A673 (cell line): Measurements from ENCODE around the gene CFAP46. TPM values are rescaled to one million over a fixed set of nuclear protein-coding genes. Genes with fewer than 3 reads are reported as not detected.

ENCODE experiments used
- BruUV-seq: library from RNA; stranded (reverse); fragments of 400-500 nt; replicated peaks from 2 replicates; lab custom pipeline; 2021; lab: Mats Ljungman, UMichigan
- CTCF ChIA-PET: fragments of 300-600 bp; sonication (Branson Sonifier 250); formaldehyde crosslinking; loops from one replicate; lab custom pipeline; 2022; ENCODE audit warnings: antibody characterized with exemption; lab: Charles Lee
- POLR2A ChIA-PET: fragments of 300-600 bp; sonication (Branson Sonifier 250); formaldehyde crosslinking; loops from one replicate; lab custom pipeline; 2022; ENCODE audit warnings: antibody characterized with exemption; ENCODE audit not compliant: low non-redundant PET; lab: Charles Lee
- DNase-seq: peaks from one replicate; pipeline ENCODE4 v3.0.0-alpha.2; 2015; ENCODE audit warnings: low spot score
- H3K27ac ChIP-seq: fragments of 200-600 bp; sonication (generic); 2 replicates; pipeline ENCODE4 v1.5.1; 2016; ENCODE audit warnings: mixed run types, low read depth, mild to moderate bottlenecking, mixed read lengths, antibody characterized with exemption, low read length; ENCODE audit not compliant: poor library complexity, severe bottlenecking
- H3K27me3 ChIP-seq: fragments of 200-600 bp; sonication (generic); replicated peaks from 2 replicates; pipeline ENCODE4 v1.6.1; 2017; ENCODE audit warnings: mixed run types, low read depth, mild to moderate bottlenecking, mixed read lengths, antibody characterized with exemption, low read length; ENCODE audit not compliant: insufficient read depth, poor library complexity
- H3K36me3 ChIP-seq: fragments of 200-600 bp; sonication (generic); 2 replicates; pipeline ENCODE4 v1.6.1; 2016; ENCODE audit warnings: mixed run types, mild to moderate bottlenecking, mixed read lengths, antibody characterized with exemption, low read length; ENCODE audit not compliant: insufficient read depth, poor library complexity, severe bottlenecking
- H3K4me1 ChIP-seq: fragments of 200-600 bp; sonication (generic); 2 replicates; pipeline ENCODE4 v1.6.1; 2017; ENCODE audit warnings: mixed run types, mild to moderate bottlenecking, mixed read lengths, antibody characterized with exemption, low read length; ENCODE audit not compliant: insufficient read depth, poor library complexity, severe bottlenecking
- H3K4me3 ChIP-seq: fragments of 200-600 bp; sonication (generic); 2 replicates; pipeline ENCODE4 v1.5.1; 2016; ENCODE audit warnings: low read depth, mixed run types, mild to moderate bottlenecking, mixed read lengths, low read length; ENCODE audit not compliant: poor library complexity, severe bottlenecking
- H3K9me3 ChIP-seq: fragments of 200-600 bp; sonication (generic); 2 replicates; pipeline ENCODE4 v1.6.1; 2016; ENCODE audit warnings: mixed run types, low read depth, mild to moderate bottlenecking, mixed read lengths, antibody characterized with exemption, low read length; ENCODE audit not compliant: poor library complexity, severe bottlenecking
- CTCF ChIP-seq: fragments of 300-800, 200-600 bp; sonication (generic); conservative IDR thresholded peaks from 2 replicates; pipeline ENCODE4 v1.5.1; 2017; ENCODE audit warnings: low read depth, mild to moderate bottlenecking, antibody characterized with exemption, low read length, moderate library complexity, mixed read lengths
- EZH2 ChIP-seq: fragments of 200-600 bp; sonication (generic); IDR thresholded peaks from 2 replicates; pipeline ENCODE4 v1.6.1; 2017; ENCODE audit warnings: borderline replicate concordance, low read depth, mild to moderate bottlenecking, mixed read lengths, antibody characterized with exemption, low read length; ENCODE audit not compliant: poor library complexity, severe bottlenecking
- intact Hi-C: fragments of 100-400 bp; cut with micrococcal nuclease; formaldehyde crosslinking; loops from one replicate; pipeline ENCODE4 v1.10.0; 2022; ENCODE audit not compliant: unreplicated experiment
- total RNA-seq: library from RNA; stranded (reverse); gene quantifications from 2 replicates; pipeline ENCODE4 v1.2.3, GENCODE V29; 2021

Gene CFAP46
- total RNA-seq, 1 experiment from 2014 or later: 1.9 TPM

DNA sequence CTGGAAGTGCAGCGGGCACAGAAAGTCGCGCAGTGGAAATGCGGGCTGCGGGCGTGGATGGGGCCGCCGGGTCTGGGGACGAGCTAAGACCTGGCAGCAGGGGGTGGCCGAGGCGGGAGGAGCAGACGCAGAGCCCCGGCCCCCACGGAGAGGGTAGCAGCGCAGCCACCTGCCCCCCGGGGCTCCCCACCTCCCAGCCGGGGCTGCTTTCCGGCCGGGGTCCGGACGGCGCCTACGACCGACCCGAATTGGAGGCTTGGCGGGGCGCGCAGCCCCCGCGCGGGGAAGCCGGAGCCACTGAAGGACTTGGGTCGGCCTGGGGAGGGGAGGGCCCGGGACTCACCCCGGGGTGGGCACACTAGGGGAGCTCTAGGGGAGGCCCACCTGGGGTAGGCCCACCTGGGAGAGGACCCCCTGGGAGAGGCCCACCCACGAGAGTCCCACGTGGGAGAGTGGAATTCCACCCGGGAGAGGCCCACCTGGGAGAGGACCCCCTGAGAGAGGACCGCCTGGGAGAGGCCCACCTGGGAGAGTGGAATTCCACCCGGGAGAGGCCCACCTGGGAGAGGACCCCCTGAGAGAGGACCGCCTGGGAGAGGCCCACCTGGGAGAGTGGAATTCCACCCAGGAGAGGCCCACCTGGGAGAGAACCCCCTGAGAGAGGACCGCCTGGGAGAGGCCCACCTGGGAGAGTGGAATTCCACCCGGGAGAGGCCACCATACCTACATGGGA is 854 bp upstream of the CFAP46 start:
- intact Hi-C loops: no loop called here
- ChIA-PET POLR2A (no interaction called here), CTCF (no interaction called here)
- Histone ChIP-seq H3K9me3 (no peaks in the 10 kb centered on the region), H3K27ac (no peak overlapping the region), H3K4me3 (peak overlapping the region; percentile 47), H3K27me3 (peaks cover 12% of the 10 kb centered on the region), H3K4me1 (no peaks in the 10 kb centered on the region), H3K36me3 (no peaks in the 10 kb centered on the region)
- DNase-seq: no peak
- no TSS peak for BruUV-seq
- TF ChIP-seq EZH2 (no peak), CTCF (no peak)

GRCh38 chr10:132941640-132942051 is 724 bp downstream of the CFAP46 start:
- intact Hi-C loops: no loop called here
- TF ChIP-seq CTCF (no peak), EZH2 (no peak)

GRCh38 chr10:132940791-132941465 is 1.4 kb downstream of the CFAP46 start:
- Histone ChIP-seq H3K36me3 (no peaks in the 10 kb centered on the region), H3K9me3 (no peaks in the 10 kb centered on the region), H3K4me1 (no peaks in the 10 kb centered on the region), H3K27me3 (peaks cover 12% of the 10 kb centered on the region), H3K4me3 (no peak overlapping the region), H3K27ac (no peak overlapping the region)
- no peak for DNase-seq
- CTCF ChIA-PET: no interaction called here
- no TSS peak for BruUV-seq
- POLR2A ChIA-PET: no interaction called here
- TF ChIP-seq CTCF: no peak
- intact Hi-C loops: no loop called here

More at GRCh38 chr10:132941640-132942051, 724 bp downstream of the CFAP46 start:
- POLR2A ChIA-PET: no interaction called here
- Histone ChIP-seq H3K9me3 (no peaks in the 10 kb centered on the region), H3K27ac (no peak overlapping the region), H3K4me1 (no peaks in the 10 kb centered on the region), H3K36me3 (no peaks in the 10 kb centered on the region), H3K4me3 (peak overlapping the region; percentile 47), H3K27me3 (peaks cover 12% of the 10 kb centered on the region)
- no peak for DNase-seq
- CTCF ChIA-PET: no interaction called here
- BruUV-seq: no TSS peak
